Measurements from ENCODE around the gene GRM3. TPM values are rescaled to one million over a fixed set of nuclear protein-coding genes. Genes with fewer than 3 reads are reported as not detected.

GRM3 gene
- total RNA-seq, 1 experiment from 2014 or later, result not detected

DNA sequence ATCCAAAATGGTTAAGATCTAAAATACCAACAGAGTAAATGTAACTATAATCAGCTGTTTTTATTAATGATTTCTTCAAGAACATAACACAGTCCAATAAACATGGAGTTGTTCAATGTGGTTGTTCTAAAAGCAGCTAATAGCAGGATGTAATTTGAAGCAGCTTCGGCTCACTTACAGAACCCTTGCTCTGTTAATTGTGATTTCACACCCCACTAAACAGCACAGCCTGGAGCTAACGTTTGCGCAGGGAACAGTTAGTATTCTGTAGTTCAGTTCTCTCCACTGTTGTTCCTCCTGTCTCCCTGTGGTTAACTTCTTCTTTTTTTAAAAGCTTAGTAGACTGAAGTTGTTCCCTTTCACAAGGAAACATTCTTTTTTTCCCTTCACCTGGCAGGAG, 104.0 kb downstream of the GRM3 start:
- Histone ChIP-seq H3K9me3 (replicated peaks) (no peaks in the 10 kb centered on the region), H3K4me1 (replicated peaks) (no peaks in the 10 kb centered on the region), H3K27me3 (replicated peaks) (no peaks in the 10 kb centered on the region), H3K27ac (no peak overlapping the region), H3K4me3 (no peak overlapping the region), H3K36me3 (no peaks in the 10 kb centered on the region)
- no peak for DNase-seq (ENCODE audit: low read depth in 1 of 2, low spot score in 2 of 2)

DNA sequence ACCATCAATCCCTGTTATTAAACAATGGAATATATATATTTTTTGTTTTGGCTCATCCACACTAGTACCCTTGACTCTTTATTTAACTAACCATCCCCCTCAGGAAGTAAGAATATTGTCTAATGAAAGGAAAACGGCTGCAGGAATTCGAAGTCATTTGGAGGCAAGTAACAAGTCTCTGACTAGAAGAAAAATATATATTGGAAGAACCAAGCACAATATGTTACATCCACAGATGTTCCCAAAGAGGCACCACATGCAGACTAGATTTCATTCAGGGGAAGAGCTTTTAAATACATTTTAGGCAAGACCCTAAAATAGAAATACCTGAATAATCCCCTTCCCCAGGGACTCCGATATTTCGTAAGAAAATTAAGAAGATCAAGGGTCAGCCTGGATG, 104.5 kb downstream of the GRM3 start:
- H3K27me3 ChIP-seq (replicated peaks), result no peaks in the 10 kb centered on the region

DNA sequence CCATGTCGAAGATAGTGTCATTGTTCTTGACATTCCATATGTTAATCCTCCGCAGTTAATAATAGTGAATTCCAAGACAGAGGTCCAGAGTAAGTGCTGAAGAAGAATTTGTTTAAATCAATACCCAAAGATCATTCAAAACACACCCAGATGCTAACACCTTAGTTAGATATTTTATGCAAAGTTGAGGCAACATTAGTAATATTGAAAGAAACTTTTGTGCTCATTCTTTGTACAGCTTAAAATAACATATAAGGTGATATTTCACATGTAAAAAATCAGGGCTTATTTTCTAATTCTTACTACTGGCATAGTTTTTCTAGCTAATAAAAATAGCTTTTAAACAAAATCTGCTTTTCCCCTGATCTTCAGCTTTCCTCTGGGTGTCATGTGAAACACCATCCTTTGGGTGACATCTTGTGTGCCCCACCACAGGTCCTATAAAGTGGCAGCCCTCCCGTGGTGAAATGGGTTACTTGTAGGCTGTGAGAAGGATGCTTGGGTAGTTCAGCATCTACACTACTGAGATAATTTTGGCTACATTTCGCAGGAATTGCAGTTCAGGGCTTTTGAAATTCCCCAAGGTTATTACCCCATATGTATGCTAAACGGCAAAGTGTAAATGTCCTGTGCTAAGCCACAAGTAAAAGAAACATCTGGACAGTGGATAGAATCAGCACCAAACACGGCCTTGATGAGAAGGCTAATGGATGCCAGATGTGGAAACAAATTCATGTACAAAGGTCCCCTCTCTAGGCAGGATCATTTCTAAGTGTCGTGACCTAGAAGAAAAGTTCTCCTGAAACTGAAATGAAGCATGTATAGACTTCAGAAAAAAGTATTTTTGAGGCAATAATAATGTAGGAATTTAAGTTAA, 105.4 kb downstream of the GRM3 start:
- no peaks in the 10 kb centered on the region for H3K9me3 ChIP-seq (replicated peaks)
- no peak overlapping the region for H3K27ac ChIP-seq
- no peaks in the 10 kb centered on the region for H3K36me3 ChIP-seq
- no peaks in the 10 kb centered on the region for H3K4me1 ChIP-seq (replicated peaks)
- no peaks in the 10 kb centered on the region for H3K27me3 ChIP-seq (replicated peaks)
- DNase-seq (ENCODE audit: low read depth in 1 of 2, low spot score in 2 of 2), result no peak
- no peak overlapping the region for H3K4me3 ChIP-seq

More for the DNA sequence above, 104.5 kb downstream of the GRM3 start:
- Histone ChIP-seq H3K9me3 (replicated peaks) (no peaks in the 10 kb centered on the region), H3K4me1 (replicated peaks) (no peaks in the 10 kb centered on the region), H3K4me3 (no peak overlapping the region), H3K27ac (no peak overlapping the region), H3K36me3 (no peaks in the 10 kb centered on the region)
- DNase-seq (ENCODE audit: low read depth in 1 of 2, low spot score in 2 of 2), result no peak

DNA sequence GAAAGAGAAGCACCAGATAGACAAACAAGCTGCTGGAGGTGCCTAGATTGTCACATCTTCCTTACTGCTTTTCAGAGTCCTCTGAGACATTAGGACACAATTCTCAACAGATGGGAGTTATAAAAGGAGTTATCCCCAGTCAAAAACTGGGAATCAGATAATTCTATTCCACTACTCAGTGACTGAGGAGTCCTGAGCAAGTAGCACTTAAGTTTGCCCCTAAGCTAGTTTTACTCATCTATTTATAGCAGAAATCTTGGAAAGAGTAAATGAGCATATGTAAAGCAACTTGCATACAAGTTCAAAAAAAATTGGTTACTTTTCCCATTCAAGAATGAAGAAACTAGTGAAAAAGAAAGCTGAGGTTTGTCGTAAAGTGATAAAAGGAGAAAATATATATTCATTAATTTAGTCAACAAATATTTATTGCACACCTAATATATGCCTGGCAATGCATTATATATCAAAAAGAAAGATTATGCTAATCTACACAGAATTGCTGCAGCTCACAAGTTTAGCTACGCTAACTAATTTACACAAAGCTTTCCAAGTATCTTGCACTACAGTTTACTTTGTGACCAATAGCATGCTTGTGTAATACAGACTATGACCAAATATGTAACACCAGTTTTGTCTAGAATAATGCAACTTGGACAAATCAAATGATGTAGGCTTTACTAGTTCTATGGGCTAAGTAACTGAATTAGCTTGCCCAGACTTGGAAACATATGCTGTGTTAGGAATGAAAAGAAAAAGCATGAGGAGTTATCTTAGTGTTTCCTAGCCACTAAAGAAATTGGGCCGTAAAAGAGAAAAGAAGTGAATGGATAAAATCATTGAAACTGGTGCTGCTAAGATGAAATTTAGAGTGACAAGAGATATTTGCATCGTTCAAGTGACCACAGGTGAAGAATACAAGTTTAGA, 106.3 kb downstream of the GRM3 start:
- Histone ChIP-seq H3K9me3 (replicated peaks) (no peaks in the 10 kb centered on the region), H3K27ac (no peak overlapping the region), H3K36me3 (no peaks in the 10 kb centered on the region), H3K4me1 (replicated peaks) (no peaks in the 10 kb centered on the region), H3K27me3 (replicated peaks) (no peaks in the 10 kb centered on the region), H3K4me3 (no peak overlapping the region)
- DNase-seq (ENCODE audit: low read depth in 1 of 2, low spot score in 2 of 2), result no peak

DNA sequence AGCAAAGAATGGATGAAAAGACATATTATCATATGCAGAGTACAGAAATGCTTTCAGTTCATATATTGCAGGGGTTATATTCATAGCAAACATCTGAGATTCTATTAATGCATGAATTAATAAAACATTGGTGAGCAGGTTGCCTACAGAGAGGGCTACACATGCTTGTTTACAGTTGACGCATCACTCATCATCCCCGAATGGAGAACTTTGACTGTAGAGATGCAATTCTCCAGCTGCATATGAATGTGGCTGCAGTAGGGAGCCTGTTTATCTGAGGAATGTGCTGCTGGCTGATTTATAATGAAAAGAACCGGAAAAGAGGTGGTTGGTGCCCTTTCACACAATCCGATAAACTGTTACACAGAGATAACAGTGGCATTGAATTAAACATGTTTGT, 116.5 kb downstream of the GRM3 start:
- no peak for DNase-seq (ENCODE audit: low read depth in 1 of 2, low spot score in 2 of 2)
- H3K36me3 ChIP-seq, result no peaks in the 10 kb centered on the region
- no peak overlapping the region for H3K27ac ChIP-seq
- no peak overlapping the region for H3K4me3 ChIP-seq
- H3K27me3 ChIP-seq (replicated peaks), result no peaks in the 10 kb centered on the region; the same call in 1 of the 2 replicates
- no peaks in the 10 kb centered on the region for H3K4me1 ChIP-seq (replicated peaks)
- no peaks in the 10 kb centered on the region for H3K9me3 ChIP-seq (replicated peaks)

DNA sequence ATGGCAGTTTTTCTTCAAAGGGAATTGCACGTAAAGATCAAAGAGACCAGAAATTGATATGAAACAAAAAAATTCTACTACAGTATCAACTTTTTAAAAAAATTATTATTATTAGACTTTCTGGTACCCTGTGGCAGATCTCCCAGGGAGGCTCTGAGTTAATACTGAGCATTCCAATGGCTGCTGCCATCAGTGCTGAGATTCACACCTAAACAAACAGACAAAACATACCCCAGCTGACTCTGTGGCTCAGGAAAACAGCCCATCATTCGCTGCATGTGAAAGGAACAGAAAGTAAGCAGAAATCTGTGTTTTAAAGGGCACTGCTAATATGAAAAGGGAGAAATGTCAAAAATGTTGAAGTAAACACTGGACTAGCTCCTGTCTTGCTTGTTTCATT, 118.4 kb downstream of the GRM3 start:
- Histone ChIP-seq H3K4me3 (no peak overlapping the region), H3K9me3 (replicated peaks) (no peaks in the 10 kb centered on the region), H3K4me1 (replicated peaks) (no peaks in the 10 kb centered on the region), H3K27me3 (replicated peaks) (no peaks in the 10 kb centered on the region; the same call in 1 of the 2 replicates), H3K36me3 (no peaks in the 10 kb centered on the region), H3K27ac (no peak overlapping the region)
- DNase-seq (ENCODE audit: low read depth in 1 of 2, low spot score in 2 of 2), result no peak

DNA sequence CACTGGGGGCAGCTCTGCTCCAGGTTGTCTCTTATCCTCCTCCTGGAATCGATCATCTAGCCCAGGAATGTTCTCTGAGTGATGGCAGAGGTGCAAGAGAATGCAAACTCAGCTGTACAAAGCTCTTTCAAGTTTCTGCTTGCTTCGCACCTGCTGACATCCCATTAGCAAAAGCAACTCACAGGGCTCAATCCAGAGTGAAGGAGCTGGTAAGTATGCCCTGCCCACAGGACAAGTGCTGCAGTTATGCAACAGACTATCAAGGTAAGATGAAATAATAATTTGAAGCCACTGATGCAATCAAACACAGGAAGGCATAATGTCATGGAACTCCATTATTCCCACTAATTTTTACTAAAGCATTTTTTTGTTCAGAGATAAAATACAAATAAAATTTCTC, 122.2 kb downstream of the GRM3 start:
- DNase-seq (ENCODE audit: low read depth in 1 of 2, low spot score in 2 of 2), result no peak
- Histone ChIP-seq H3K4me1 (replicated peaks) (no peaks in the 10 kb centered on the region), H3K27me3 (replicated peaks) (no peaks in the 10 kb centered on the region), H3K36me3 (no peaks in the 10 kb centered on the region), H3K9me3 (replicated peaks) (no peaks in the 10 kb centered on the region), H3K27ac (no peak overlapping the region), H3K4me3 (no peak overlapping the region)

DNA sequence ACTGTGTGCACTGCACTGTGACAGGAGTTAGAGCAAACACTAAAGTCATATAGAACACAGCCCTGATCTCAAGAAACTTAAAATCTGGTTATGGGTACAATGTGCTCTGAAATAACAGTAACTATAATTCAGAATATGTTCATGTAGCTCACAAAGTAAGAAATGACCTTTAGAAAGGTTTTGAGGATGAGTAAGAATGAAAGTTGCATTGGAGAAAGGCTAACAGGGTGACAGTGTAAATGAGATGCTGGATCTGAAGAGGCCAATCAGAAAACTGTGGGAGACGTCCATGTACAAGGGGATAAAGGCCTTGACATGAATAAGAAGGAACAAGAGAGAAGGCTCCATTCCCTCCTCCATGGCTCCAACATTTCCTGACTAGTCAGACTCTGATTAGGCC, 124.7 kb downstream of the GRM3 start:
- H3K27ac ChIP-seq, result no peak overlapping the region
- no peaks in the 10 kb centered on the region for H3K9me3 ChIP-seq (replicated peaks)
- H3K4me3 ChIP-seq, result no peak overlapping the region
- H3K36me3 ChIP-seq, result no peaks in the 10 kb centered on the region
- DNase-seq (ENCODE audit: low read depth in 1 of 2, low spot score in 2 of 2), result no peak
- no peaks in the 10 kb centered on the region for H3K4me1 ChIP-seq (replicated peaks)
- no peaks in the 10 kb centered on the region for H3K27me3 ChIP-seq (replicated peaks)

DNA sequence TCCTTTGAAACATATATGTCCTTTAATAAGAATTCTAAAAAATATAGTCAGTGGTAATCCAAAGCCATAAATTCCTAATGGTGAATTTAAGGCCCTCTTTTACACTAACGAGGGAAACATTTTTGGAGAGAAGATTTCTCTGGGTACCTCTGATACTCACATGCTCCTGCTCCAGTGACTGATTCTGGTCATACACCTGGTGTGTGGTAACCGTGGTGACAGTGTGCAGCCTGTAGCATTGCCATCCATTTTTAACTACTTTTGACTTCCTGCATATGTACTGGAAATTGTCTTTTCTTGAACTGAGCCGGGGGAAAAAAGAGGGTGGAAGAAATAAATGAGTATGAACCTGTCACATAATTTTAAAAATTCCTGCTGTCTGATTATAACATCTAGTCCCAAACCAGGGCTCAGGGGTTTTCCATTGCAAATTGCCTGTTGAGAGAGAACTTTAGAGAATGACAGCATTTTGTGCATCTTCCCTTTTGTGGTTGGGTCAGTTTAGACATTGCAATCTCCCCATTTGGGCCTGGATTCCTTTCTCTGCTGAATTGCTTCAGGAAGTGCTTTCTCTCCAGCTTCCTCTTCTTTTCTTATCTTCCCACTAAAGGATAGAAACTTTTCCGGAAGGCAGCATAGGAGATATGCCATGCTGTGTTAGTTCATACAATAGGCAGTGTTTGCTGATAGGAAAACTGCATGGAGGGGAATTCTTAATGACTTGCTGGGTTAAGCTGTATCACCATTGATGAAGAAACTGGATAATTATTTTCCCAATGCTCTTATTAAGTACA, 125.5 kb downstream of the GRM3 start:
- no peaks in the 10 kb centered on the region for H3K4me1 ChIP-seq (replicated peaks)
- H3K27me3 ChIP-seq (replicated peaks), result no peaks in the 10 kb centered on the region
- no peaks in the 10 kb centered on the region for H3K9me3 ChIP-seq (replicated peaks)
- no peaks in the 10 kb centered on the region for H3K36me3 ChIP-seq
- no peak for DNase-seq (ENCODE audit: low read depth in 1 of 2, low spot score in 2 of 2)
- no peak overlapping the region for H3K4me3 ChIP-seq
- H3K27ac ChIP-seq, result no peak overlapping the region

DNA sequence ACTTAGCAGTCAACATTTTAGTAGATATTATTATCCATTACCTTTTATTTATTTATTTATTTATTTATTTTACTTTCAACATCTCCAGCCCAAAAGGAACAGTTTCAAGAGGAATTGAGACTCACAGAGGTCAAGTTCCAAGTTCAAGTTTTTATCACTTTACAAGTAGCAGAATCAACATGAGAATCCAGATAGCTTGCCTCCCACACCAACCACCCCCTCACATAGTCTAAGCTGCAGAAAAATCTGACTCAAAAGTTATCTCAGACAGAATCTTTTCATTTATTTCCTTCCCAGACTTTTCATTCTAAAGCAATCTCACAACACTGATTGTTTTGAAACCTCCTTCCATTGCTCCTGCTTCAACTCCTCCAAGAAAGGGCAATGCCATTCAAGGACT, 129.6 kb downstream of the GRM3 start:
- Histone ChIP-seq H3K4me3 (no peak overlapping the region), H3K36me3 (no peaks in the 10 kb centered on the region), H3K27ac (no peak overlapping the region), H3K9me3 (replicated peaks) (no peaks in the 10 kb centered on the region), H3K4me1 (replicated peaks) (no peaks in the 10 kb centered on the region), H3K27me3 (replicated peaks) (no peaks in the 10 kb centered on the region)
- DNase-seq (ENCODE audit: low read depth in 1 of 2, low spot score in 2 of 2), result no peak

DNA sequence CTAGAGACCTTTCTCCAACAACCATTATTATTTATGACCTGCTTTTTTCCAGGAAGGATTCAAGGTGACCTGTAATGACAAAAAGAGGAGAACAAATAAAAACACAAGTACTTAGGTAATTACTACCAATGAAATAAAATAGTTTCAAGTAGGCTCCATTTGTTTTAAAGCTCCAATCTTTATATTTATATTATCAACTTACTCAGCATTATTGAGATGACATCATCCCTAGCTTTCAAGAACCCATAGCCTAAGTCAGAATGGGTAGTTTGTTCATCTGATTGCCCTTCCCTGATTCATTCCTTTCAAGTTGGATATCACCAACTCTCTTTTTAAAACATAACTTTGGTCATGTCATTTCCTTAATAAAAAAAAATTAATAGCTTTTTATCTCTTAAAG, 131.5 kb downstream of the GRM3 start:
- H3K4me3 ChIP-seq, result no peak overlapping the region
- no peaks in the 10 kb centered on the region for H3K4me1 ChIP-seq (replicated peaks)
- no peak overlapping the region for H3K27ac ChIP-seq
- no peaks in the 10 kb centered on the region for H3K27me3 ChIP-seq (replicated peaks)
- no peaks in the 10 kb centered on the region for H3K9me3 ChIP-seq (replicated peaks)
- no peaks in the 10 kb centered on the region for H3K36me3 ChIP-seq
- DNase-seq (ENCODE audit: low read depth in 1 of 2, low spot score in 2 of 2), result no peak

DNA sequence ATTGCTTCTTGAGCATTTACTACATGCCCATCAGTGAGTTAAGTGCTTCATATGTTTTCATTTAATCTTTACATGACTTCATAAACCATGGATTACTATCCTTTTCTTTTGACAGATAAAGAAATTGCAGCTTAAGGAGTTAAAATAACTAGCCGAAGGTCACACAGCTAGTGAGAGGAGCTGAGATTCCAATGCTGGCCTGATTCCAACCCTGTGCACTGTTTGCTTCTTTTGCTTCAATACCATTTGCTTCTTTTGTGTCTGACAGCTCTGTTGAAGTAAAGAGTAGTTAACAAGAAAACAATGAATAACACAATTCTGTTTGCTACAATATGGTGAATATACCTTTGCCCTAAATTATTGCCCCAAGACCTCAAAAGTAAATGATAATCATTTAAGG, 132.4 kb downstream of the GRM3 start:
- no peaks in the 10 kb centered on the region for H3K36me3 ChIP-seq
- DNase-seq (ENCODE audit: low read depth in 1 of 2, low spot score in 2 of 2), result no peak
- no peak overlapping the region for H3K27ac ChIP-seq
- H3K27me3 ChIP-seq (replicated peaks), result no peaks in the 10 kb centered on the region
- H3K4me3 ChIP-seq, result no peak overlapping the region
- no peaks in the 10 kb centered on the region for H3K9me3 ChIP-seq (replicated peaks)
- H3K4me1 ChIP-seq (replicated peaks), result no peaks in the 10 kb centered on the region

DNA sequence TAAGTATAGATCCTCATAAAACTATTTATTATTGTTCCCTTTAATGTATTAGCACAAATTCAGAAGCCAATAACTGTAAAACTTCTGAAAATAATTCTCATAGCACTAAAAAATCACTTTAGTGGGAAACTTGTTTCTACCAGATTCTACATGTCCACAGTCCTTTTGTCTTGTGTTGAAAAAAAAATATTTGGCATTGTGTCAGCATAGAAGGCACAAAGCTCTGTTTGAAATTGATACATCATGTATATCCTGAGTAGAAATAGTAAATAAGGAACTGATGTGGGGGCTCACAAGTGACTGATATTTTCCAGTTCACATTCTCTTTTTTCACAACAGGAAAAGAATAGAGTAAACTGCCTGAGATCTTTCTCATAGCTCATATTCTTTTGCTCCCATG, 134.6 kb downstream of the GRM3 start:
- H3K4me1 ChIP-seq (replicated peaks), result no peaks in the 10 kb centered on the region
- no peaks in the 10 kb centered on the region for H3K36me3 ChIP-seq
- H3K27ac ChIP-seq, result no peak overlapping the region
- no peaks in the 10 kb centered on the region for H3K9me3 ChIP-seq (replicated peaks)
- H3K4me3 ChIP-seq, result no peak overlapping the region
- no peaks in the 10 kb centered on the region for H3K27me3 ChIP-seq (replicated peaks)
- DNase-seq (ENCODE audit: low read depth in 1 of 2, low spot score in 2 of 2), result no peak

Data from SJSA1 (cell line).